Pons (tissue), 1 donor: Measurements from ENCODE around the gene RAB17.
"Not testable (repeated sequence)": the region's sequence is repeated elsewhere in the genome, so short reads cannot be mapped to it uniquely, and the experiment has no call there.

Source experiments
- DNase-seq: peaks from one replicate; pipeline ENCODE4 v3.0.0-alpha.2; 2016; ENCODE audit warnings: low spot score

RAB17 gene

DNA sequence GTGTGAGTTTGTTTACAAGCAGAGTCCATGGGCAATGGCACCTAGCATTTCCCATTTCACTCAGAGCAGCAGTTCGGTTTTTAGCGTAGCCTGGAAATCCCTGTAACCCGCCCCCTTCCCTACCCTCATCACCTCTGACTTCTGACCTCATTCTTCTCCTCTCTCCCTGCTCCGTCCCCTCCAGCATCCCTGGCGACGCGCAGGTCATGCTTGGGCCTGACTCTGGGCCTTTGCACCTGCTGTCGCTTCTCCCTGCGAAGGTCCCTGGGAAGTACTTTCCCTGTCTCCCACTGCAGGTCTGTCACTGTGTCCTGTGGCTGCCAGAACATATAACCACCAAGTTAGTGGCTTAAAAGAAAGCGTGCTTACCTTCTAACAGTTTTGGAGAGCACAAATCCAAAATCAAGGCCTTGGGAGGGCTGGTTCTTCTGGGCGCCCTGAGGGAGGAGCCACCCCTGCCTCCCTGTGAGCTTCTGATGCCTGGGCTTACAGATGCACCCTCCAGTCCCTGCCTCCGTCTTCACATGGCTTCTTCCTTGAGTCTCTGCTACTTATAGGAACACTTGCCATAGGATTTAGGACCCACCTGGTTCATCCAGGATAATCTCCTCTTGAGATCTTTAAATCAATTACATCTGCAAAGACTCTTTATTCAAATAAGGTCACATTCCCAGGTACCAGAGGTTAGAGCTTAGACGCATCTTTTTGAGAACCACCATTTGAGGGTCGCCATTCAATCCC lies 8.1 kb upstream of the RAB17 start:
- no peak for DNase-seq

DNA sequence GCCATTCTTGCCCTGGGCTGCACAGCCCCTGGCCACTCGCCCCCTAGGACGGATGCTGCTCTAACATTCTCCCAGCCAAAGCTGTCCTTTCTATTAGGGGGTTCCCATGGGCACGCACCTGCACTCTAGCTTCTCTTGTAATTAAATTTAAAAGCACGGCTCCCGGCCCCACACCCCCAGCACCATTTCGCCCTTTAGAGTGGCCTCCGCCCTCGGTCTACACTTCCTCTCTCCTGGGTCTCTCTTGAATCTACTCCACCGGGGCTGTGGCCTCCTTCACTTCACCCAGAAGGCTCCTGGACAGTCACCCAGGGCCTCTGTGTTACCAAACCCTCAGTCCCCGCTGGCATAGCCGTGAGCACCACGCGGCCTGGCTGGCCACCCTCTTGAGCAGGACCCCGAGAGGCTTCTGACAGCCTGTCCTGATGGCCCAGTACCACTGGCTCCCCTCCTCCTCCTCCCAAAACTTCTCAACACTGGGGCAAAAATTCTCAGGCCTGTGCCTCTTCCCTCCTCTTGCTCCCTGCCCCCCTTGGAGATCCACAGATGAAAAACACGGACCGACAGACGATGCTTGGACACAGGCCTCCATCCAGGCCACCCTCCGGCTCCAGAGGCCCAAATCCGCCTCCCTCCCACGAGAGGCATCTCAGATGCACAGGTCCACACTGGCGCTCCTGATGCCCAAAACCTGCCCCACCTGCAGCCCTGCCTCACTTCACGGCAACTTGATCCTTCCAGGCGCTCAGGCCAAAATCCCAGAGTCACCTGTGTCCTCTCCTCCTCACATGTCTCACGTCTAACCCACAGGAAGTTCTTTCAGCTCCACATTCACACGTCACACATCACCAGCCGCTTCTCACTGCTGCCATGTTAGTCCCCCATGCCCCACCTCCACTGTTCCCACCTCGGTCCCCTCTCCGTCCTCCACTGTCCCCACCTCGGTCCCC lies 6.9 kb upstream of the RAB17 start:
- DNase-seq = no peak

DNA sequence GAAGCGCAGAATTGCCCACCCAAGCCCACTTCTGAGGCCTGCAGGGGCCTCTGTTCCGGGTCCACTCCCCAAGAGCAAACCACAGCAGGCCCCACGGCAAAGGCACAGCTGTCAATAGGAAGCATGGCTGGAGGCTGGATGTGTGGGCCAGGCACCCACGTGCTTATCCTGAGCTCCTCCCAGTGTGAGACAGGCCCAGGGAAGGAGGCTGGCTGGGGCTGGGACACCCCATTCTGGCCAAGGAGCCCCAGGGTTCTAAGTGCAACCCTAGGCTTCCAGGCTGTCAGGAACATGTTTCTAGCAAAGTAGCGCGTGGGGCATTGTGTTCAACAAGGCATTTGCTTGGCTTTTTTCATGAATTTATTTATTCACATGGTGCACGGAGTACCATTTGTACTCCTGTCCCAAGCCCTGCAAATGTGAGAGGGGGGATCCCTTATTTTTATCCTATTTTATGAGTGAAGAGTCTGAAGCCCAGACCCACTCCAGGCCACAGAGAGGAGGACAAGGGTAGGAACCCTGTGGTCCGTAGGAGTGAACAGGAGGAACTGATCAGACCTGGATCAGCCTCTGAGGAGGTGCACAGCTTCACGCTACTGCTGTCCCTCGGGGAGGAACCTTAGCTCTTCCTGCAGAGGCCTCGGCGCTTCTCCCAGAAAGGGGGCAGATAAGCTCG lies 6.1 kb upstream of the RAB17 start:
- DNase-seq = no peak

DNA sequence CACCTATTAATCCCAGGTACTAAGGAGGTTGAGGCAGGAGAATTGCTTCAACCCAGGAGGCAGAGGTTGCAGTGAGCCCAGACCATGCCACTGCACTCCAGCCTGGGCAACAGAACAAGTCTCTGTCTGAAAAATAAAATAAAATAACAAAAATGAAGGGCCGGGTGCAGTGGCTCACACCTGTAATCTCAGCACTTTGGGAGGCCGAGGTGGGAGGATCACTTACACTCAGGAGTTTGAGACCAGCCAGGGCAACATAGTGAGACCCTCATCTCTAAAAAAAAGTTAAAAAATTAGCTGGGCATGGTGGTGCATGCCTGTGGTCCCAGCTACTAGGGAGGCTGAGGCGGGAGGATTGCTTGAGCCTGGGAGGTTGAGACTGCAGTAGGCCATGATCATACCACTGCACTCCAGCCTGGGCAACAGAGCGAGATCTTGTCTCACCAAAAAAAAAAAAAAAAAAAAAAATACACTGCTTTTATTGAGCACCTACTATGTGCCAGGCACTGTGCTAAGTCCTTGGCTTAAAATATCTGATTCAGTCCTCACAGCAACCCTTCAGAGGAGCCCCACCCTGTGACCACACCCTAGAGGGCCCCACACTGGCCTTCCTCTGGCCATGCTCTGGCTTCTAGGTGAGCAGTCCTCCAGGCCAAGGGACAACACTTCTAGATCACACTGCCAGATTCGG lies 5.4 kb upstream of the RAB17 start:
- not testable (repeated sequence) for DNase-seq

DNA sequence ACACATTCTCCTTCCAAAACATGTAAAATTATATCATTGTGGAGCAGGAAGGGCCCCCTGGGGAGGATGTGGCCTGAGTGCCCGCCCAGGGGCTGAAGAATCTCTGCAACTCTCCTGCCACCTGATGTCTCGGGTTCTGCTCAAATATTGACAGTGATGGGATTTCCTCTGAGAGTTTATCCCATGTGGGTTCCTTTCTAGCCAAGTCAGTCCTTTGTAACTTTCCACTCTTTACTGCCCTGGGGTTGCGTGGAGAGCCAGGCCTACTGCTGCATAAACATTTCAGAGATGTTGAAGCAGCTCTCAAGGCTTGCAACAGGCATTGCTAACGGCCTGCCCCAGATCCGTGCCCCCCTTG lies 4.0 kb upstream of the RAB17 start:
- DNase-seq = no peak

DNA sequence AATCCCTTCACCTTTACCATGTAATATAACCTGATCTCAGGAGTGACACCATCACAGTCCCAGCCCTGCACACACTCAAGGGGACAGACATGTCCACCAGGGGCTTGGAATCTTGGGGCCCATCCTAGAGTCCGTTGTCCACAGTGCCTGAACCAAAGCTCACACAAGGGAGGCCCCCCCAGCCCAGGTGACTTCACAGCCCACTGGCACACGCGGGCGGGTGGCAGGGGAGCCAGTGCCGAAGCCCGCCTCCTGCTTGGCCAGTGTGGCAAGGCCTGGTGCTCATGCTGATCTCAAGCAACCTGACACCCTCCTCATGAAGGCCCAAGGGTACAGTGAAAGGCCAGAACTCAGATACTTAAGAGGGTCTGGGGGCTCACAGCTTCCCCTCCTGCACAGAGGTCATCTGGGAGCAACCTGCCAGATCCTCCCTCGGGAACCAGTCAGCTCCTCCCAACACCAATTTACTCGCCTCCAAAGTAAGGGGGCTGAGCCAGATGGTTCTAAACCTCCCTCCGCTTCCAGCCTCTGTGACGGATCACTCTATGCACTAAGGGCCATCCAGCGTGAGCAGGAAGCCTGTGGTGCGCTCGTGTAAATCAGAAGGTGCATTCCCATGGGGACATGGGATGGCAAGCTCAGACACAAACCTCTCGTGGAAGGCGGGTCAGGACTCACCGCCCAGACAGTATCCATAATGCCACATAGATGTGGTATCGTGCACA lies 3.2 kb upstream of the RAB17 start:
- DNase-seq = no peak

DNA sequence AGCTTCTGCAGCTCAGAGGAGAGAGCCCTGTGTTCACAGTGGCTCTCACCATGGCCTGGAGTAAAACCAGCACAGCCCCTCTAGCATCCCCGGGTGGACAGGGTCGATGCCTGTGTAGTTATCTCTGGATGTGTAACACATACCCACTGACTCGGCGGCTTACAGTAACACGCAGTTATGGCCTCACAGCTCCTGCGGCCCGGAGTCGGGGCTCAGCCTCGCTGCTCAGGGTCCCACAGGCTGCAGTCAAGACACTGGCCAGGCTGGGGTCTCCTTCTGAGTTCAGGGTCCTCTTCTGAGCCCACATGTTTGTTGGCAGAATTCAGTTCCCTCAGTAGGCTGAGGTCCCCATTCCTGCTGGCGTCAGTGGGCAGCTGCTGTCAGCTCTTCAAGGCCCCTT lies 2.5 kb upstream of the RAB17 start:
- DNase-seq = no peak

DNA sequence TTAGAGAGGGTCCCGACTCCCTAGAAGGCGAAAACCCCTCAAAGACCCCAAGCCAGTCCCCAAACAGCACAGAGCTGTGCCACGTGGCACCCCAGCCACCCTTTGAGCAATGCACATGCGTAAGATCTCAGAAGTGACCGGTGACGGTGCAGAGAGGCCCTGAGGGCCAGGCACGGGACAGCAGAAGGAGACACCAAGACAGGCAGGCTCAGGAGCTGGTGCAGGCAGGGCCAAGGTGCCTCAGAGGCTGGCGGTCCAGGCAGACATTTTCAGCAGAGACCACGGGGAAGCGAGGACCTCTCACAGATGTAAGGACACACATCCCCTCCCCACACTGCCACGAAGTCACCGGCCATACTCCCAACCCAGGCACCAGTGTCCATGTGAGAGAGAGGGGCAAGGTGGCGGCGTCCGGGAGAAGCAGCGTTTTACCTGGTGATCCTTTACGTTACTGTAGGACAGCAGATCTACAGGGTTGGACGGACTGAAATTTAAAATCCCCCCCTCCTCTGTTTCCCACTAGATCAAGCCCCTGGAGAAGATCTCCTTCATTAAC lies 2.0 kb upstream of the RAB17 start:
- DNase-seq = no peak

DNA sequence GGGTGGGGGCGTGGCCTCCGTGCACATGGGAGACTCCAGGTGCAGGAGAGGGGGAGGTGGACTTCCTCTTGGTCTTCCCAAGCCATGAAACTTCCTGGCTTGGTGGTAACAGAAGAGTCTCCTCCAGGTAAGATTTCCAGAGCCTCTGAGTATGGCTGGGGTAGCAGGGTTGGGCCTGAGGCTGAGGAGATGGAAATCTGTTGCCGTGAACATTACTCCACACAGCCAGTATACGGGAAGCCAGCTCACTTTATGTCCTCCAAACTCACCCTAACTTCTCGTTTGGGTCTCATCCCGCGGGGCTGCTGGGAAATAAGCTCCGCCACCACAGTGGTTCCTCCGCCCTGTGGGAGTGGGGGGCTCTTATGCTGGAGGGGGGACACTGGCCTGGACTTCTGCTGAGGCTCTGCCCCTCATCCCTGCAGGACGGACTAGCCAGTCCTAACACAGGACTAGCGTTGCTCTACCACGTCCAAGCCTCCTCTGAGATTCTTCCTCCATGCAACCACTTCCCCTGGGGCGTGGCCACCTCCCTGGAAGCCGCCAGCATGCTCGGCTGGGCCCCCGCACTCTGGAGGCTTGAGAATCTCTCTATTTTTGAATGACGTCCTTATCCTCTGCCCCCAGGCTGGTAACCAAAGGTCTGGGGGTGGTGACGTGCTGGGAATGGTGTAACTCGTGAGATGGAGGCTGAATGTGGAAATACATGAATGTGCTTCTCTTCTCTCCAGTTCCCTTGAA lies 777 bp upstream of the RAB17 start:
- DNase-seq = no peak

DNA sequence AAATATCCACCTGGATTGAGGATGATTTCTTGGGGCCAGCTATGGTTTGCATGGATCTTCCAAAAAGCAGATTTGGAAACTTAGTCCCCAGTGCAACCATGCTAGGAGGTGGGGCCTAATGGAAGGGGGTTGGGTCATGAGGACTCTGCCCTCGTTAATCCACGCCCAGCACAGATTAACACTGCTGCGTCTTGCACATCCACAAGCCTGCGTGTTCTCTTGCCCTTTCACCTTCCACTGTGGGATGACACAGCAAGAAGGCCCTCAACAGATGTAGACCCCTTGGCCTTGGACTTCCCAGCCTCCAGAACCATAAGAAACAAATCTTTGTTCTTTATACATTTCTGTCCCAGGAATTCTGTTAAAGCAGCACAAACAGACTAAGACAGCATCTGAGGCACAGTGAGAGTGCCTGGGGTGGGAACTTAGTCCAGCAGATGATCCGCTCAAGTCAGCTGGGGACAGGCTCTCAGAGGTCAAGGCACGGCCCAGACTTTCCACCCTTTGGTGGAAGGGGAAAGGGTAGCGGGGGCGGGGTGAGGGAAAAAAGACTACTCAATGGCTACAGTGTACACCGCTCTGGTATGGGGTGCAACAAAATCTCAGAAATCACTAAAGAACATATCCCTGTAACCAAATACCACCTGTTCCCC lies 2.4 kb downstream of the RAB17 start:
- no peak for DNase-seq

DNA sequence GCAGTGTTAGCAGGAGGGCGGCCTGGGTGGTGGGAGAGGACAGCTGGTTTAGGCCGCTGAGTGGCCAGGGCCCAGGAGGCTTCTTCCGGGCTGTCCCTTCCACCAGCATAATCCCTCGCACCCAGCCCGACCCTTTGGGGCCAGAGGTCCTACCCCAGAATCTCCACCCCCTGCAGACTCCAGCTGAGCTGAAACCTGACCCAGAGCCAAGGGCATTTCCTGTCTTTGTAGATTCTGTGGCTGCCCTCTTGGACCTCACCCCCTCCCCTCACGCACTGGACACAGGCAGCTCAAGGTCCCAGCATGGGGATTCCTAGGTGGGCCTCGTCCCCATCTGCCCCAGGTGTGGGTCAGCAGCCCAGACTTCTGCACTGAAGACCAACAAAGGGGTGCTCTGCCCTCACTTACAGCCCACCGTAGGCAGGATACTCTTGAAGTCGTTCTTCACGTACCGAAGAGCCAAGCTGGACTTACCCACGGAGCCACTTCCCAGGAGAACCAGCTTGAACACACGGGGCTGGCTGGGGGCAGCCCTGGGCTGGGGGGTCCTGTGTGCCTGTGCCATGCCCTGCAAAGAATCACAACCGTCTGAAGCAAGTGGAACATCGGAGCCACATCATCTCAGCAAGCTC lies 4.8 kb downstream of the RAB17 start:
- DNase-seq = no peak

DNA sequence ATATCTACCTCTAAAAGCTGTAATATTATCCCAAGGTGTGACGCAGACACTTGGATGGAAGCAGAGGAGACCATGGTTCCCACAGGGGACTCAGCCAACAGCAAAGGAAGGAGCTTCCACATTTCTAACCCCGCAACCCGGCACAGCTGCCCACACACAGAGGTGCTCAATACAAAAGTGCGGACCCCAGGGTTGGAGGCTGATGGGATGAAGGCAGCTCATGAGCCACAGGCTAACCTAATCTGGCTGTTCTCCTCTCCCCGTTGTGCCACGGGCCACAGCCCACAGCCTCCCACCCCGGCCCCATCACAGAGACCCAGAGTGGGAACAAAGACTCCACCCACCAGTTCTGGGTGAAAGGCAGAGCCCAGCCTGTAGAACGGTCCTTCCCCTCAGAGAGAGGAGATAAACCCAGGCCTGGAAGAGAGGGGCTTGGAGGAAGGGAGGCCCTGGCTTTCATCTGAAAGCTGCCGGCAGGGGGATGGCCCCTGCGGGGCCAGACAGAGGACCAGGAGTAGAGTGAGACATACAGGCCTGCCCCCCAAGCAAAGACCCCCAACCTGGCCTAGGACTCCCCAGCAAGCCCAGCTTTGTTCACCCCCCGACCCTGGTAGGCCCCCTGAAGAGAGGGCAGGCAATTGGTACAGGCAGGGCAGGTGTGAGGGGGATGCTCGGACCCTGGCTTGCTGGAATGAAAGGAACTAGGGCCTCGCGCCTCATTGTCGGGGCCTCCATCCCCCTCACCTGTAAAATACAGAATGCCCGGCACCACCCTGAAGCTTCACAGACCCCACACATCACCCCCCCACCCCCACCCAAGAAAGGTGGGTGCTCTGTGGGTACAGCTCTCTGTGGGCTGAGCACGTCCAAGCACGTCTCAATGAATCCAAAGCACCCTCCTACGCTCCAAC lies 6.9 kb downstream of the RAB17 start:
- DNase-seq = no peak

DNA sequence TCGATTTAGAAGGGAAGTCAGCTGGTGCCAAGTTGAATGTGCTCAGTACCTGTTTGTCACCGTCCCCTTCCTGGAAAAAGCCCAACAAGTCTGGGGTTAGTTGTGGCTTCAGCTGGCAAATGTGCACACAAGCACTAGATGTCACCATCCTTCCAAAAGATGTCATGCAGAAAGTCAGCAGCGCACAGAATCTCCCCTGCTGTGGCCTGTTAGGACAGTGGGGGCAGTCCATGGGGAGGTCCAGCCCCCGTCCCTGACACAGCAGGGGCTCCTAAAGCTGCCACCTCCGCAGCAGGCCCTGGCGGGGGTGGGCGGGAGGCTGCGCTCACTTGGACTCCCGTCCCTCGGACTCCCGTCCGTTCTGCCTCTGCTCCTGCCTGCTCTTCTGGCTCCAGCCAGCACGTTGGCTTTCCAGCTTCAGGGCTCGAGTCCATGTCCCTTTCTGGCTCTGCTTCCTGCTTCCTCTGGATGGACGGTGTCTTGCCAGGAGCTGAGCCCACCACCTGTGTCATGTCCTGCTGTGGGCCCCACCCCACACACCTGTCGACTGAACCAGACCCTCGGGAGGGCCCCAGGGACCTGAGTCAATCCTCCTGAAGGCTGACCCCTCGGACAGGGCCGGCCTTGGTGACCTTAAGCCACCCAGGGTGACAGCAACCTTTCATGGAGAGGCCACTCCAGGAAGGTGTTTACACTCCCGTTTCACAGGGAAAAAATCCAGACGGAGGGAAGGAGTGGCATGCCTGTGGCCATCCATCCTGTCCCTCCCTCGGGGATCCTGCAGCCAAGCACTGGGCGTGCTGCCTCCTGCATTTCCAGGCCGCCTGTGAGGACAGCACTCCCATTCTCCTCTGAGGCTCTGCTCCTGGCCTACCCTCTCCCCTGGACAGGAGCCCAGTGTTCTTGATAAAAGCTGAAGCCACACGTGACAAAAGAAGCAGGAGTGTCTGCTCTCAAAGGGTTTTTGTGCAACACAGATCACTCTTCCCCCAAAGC lies 8.5 kb downstream of the RAB17 start:
- peak; percentile 75 for DNase-seq

DNA sequence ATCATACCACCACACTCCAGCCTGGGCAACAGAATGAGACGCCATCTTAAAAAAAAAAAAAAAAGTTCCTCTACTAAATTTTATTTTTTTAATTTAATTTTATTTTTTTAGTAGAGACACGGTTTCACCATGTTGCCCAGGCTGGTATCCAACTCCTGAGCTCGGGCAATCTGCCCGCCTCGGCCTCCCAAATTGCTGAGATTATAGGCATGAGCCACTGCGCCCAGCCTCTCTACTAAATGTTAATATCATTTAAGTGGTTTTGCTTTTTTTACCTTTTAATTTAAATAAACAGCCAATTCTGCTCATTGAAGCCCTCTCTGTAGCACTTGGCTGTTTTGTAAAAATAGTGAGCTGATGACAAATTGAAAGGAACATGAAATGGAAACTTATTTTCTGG lies 9.2 kb downstream of the RAB17 start:
- DNase-seq = no peak

DNA sequence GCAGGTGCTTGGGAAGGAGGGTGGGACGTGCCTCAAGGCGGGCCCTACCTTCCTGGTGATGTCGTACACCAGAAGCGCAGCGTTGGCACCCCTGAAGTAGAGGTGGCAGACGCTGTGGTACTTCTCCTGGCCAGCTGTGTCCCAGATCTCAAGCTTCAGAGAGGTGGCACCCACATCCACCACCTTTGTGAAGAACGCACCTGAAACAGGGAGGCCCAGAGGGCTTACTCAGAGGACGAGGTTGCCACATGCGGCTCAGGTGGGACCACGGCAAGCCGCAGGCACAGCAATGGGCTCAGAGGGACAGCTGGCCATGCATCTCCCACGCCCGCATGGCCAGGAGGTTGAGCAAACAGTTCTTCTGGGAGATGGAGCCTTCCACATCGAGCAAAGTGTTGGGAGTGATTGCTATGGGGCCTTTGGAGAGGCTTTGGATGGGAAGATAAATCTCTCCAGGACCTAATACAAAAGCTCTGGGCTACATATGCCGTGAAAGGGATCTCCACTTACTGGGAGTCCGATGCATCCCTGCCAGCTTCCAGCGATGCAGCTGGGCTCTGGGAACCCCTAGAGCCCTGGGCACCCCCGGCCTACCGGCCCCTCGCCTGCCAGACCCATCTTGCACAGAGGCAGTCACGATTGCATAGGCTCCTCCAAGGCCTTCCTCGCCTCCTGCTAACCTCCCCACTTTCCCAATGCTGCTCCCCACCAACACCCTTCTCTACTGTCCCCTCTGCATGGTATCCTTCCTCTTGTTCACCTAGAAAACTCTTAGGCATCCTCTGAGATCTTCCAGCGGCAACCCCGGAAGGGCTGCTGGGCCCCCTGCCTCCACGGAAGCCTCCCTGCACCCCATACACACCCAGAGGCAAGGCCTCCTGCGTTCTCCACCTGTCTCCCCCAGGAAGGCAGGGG lies 12.3 kb downstream of the RAB17 start:
- DNase-seq = no peak

DNA sequence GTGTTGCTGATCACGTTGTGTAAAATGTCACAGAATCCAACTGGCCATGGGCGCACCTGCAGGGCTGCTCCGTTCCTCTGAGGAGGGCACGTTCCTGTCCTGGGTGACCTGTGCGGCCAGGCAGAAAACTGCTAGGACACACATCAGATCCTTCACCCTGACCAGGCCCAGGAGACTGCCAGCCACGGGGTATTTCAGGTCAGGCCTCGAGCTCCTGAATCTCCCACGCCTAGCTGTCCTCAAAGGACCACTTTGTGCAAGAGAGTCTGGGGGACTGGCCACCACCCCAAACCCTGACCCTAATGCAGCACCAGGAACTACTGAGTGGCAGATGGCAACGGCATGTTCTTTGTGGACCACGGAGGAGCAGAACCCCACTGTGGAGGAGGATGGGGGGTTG lies 13.1 kb downstream of the RAB17 start:
- DNase-seq = no peak
